Measurements from ENCODE around the gene BHLHA9.

DNA sequence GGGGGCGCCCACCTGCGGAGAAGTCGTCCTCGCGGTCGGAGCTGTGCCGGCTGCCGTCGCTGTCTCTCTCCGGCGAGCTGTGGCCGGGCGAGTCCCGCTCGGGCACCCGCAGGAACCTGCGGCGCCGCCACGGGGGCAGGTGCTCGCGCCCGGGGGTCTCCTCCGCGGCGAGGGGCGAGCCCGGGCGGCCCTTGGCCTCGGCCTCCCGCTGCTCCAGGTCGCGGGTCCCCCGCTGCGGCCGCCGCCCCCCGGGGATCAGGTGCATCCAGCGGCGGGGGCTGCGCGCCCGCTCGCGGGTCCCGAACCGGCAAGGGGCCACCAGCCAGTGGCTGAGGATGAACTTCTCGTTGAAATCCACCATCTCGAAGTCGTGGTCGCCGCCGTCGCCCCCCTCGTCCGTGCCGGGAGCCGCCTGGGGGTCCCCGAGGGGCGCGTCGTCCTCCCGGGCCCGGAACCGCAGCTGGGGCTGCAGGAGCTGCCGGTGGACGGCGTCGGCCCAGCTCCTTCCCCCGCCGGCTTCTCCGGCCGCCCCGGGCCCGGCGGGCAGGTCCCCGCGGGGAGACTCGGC, 41.4 kb upstream of the BHLHA9 start:
- TF ChIP-seq ZNF8 (CRISPR knock-in tag; IDR thresholded peaks at IDR 0.05) (no peak), SNAI2 (CRISPR knock-in tag; IDR thresholded peaks at IDR 0.05) (no peak), BACH2 (CRISPR knock-in tag; IDR thresholded peaks at IDR 0.05; ENCODE audit: borderline replicate concordance) (no peak), CSDC2 (CRISPR knock-in tag; IDR thresholded peaks at IDR 0.05) (no peak), RARB (CRISPR knock-in tag; IDR thresholded peaks at IDR 0.05) (no peak), ZFP3 (CRISPR knock-in tag; IDR thresholded peaks at IDR 0.05) (no peak), ZNF70 (CRISPR knock-in tag; IDR thresholded peaks at IDR 0.05) (no peak)
- TF ChIP-seq, protein P1, sequence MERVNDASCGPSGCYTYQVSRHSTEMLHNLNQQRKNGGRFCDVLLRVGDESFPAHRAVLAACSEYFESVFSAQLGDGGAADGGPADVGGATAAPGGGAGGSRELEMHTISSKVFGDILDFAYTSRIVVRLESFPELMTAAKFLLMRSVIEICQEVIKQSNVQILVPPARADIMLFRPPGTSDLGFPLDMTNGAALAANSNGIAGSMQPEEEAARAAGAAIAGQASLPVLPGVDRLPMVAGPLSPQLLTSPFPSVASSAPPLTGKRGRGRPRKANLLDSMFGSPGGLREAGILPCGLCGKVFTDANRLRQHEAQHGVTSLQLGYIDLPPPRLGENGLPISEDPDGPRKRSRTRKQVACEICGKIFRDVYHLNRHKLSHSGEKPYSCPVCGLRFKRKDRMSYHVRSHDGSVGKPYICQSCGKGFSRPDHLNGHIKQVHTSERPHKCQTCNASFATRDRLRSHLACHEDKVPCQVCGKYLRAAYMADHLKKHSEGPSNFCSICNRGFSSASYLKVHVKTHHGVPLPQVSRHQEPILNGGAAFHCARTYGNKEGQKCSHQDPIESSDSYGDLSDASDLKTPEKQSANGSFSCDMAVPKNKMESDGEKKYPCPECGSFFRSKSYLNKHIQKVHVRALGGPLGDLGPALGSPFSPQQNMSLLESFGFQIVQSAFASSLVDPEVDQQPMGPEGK (CRISPR knock-in tag; IDR thresholded peaks at IDR 0.05; ENCODE audit: borderline replicate concordance): no peak

Data from SK-N-SH treated with all-trans-retinoic acid at 6 μM for 48 hours (cell line).